Bronchial epithelial cell (primary cell): ENCODE data around the gene SORBS1. TPM values are rescaled to one million over a fixed set of nuclear protein-coding genes. Genes with fewer than 3 reads are reported as not detected.

Experiments used
- DNase-seq: peaks from one replicate; pipeline ENCODE4 v3.0.0-alpha.2; 2010; ENCODE audit warnings: low read depth
- FAIRE-seq: peaks from 2 replicates; lab custom pipeline; 2011; peaks lifted over from hg19 to GRCh38; lab: Jason Lieb, UNC
- H3K27me3 ChIP-seq: 2 replicates; pipeline ENCODE4 v1.5.1; 2011; ENCODE audit warnings: low read length; ENCODE audit not compliant: control insufficient read depth, insufficient read depth
- H3K36me3 ChIP-seq: 2 replicates; pipeline ENCODE4 v1.5.1; 2011; ENCODE audit warnings: low read length; ENCODE audit not compliant: control insufficient read depth, insufficient read depth
- H3K4me3 ChIP-seq: 2 replicates; pipeline ENCODE4 v1.5.1; 2011; ENCODE audit warnings: mild to moderate bottlenecking, low read depth, low read length, control low read depth
- CTCF ChIP-seq: IDR thresholded peaks from 2 replicates; pipeline ENCODE4 v1.5.1; 2011; ENCODE audit warnings: mild to moderate bottlenecking, moderate library complexity, low read length, control low read depth, inconsistent platforms; ENCODE audit not compliant: insufficient read depth, severe bottlenecking
- total RNA-seq: library from RNA; depleted of rRNA; stranded (reverse); fragments of >200 nt; gene quantifications from 2 replicates; pipeline ENCODE4 v1.2.1, GENCODE V29; 2014

The SORBS1 gene
- total RNA-seq, 1 donor from 2014 or later: under 0.01 TPM

DNA sequence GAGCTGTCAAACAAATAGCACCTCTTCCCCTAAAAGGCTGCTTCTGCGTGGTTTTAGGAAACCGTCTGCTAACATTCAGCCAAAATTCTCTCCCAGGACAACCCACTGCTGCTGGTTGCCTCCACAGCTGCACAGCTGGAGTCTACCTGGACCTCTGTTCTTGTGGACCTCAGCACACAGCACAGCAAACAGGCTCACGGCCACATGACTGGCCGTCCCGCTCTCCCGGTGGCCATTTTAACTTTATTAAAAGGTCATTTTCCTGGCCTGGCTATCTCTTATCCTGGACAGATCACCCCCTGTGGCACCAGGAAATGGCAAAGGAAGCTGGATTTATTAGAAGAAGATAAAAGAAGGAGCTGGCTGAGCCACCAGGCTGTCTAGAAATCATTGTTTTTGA is 27.6 kb downstream of the SORBS1 start:
- no peak for TF ChIP-seq CTCF
- DNase-seq (no peak), FAIRE-seq (no peak)
- H3K36me3 ChIP-seq: no peaks in the 10 kb centered on the region
- peaks cover 4% of the 10 kb centered on the region for H3K27me3 ChIP-seq
- H3K4me3 ChIP-seq: no peak overlapping the region

DNA sequence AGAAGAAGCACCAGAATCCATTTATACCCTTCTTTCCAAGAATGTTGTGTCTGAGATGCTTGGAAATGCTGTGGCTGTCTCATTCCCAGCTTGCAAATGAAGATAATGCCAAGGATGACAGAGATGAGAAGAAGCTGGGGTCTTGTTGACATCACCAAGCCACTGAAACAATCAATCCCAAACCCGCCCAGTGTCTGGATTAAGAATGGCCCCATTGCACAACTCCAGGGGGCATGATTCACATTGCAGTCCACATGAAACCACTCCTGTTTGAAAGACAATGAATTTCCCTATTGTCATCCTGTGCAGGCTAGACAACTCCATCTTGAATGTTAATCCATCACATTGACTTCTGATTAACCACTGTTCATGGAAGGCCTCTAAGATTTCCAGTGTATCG is 28.6 kb downstream of the SORBS1 start:
- TF ChIP-seq CTCF: no peak
- DNase-seq (no peak), FAIRE-seq (no peak)
- no peak overlapping the region for H3K4me3 ChIP-seq
- peaks cover 4% of the 10 kb centered on the region for H3K27me3 ChIP-seq
- H3K36me3 ChIP-seq: no peaks in the 10 kb centered on the region

- H3K4me3 ChIP-seq: no peak overlapping the region
- H3K27me3 ChIP-seq: peaks cover 4% of the 10 kb centered on the region
- no peaks in the 10 kb centered on the region for H3K36me3 ChIP-seq
- no peak for DNase-seq
- FAIRE-seq: no peak
- TF ChIP-seq CTCF: no peak
These were observed 29.2 kb downstream of the SORBS1 start for GRCh38 chr10:95531994-95532399.

- no peak for FAIRE-seq
- TF ChIP-seq CTCF: no peak
These were observed 29.9 kb downstream of the SORBS1 start for GRCh38 chr10:95531058-95531809.

DNA sequence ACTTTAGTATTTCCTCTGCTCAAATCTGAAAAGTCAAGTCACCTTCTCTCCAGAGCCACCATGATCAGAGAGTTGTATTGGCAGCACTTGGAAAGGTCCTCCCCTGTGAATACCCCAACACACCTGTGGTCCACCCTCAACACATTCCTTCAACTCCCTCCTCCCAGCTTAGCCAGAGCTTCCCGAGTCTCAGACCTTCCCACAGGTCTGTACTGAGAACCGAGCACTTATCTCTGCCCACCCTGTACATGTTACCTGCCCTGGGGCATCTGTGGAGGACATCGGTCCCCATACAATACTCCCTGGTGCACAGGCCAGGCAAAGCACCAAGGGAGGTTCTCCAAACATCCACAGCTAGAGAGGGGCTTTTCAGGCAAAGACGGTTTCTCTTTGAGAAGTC is 30.6 kb downstream of the SORBS1 start:
- Histone ChIP-seq H3K36me3 (no peaks in the 10 kb centered on the region), H3K27me3 (peaks cover 4% of the 10 kb centered on the region), H3K4me3 (no peak overlapping the region)
- TF ChIP-seq CTCF: no peak
- FAIRE-seq: no peak
- no peak for DNase-seq

More at GRCh38 chr10:95531058-95531809, 29.9 kb downstream of the SORBS1 start:
- H3K36me3 ChIP-seq: no peaks in the 10 kb centered on the region
- peaks cover 4% of the 10 kb centered on the region for H3K27me3 ChIP-seq
- H3K4me3 ChIP-seq: no peak overlapping the region
- DNase-seq: no peak

DNA sequence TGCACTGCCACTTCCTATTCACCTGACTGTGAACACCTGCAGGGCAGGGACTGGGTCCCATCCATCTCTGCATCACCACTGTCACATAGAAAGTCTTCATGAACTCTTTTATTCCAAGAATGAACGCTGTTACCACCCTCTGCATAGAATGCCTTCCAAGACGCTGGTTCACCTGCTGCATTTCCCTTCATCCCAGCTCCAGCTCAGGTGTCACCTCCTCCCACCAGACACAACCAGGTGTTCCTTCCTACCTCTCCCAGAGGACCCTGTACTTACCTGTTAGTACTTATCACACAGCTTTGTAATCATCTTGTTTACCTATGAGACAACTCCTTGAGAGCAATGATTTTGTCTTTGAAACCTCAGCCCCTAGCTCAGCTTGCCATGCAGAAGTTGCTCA is 31.1 kb downstream of the SORBS1 start:
- peak; percentile 55 for FAIRE-seq

More for the DNA sequence above, 31.1 kb downstream of the SORBS1 start:
- Histone ChIP-seq H3K36me3 (no peaks in the 10 kb centered on the region), H3K4me3 (no peak overlapping the region), H3K27me3 (peaks cover 4% of the 10 kb centered on the region)
- TF ChIP-seq CTCF: no peak
- no peak for DNase-seq
